ENCODE data around the gene RFLNA. TPM values are rescaled to one million over a fixed set of nuclear protein-coding genes. Genes with fewer than 3 reads are reported as not detected.

Gene RFLNA
- total RNA-seq, 6 experiments from 2014 or later: 0.12 to 0.31 TPM; not detected in 4

GRCh38 chr12:124335426-124336183 is 40.7 kb downstream of the RFLNA start:
- WGBS (ENCODE audit: insufficient coverage, low coverage, low lambda C conversion rate, missing lambda C conversion rate): 91% methylated on average over 10 of the region's 21 CpGs
- TF ChIP-seq CTCF (IDR thresholded peaks at IDR 0.05) (no peak), POLR2A (IDR thresholded peaks at IDR 0.05) (no peak)
- H3K36me3 ChIP-seq: peaks cover 0 to 35% (median 10%) of the 10 kb centered on the region in 4 donors
- intact Hi-C loops (cut with DNase I): no loop called here
- no peaks in the 10 kb centered on the region for H3K27me3 ChIP-seq
- no peak for DNase-seq
- H3K9me3 ChIP-seq: no peaks in the 10 kb centered on the region
- no peaks in the 10 kb centered on the region for H3K4me1 ChIP-seq
- H3K4me3 ChIP-seq: no peak overlapping the region
- no peak overlapping the region for H3K27ac ChIP-seq
- ATAC-seq: peak in 1 of 4 donors; percentile 7

DNA sequence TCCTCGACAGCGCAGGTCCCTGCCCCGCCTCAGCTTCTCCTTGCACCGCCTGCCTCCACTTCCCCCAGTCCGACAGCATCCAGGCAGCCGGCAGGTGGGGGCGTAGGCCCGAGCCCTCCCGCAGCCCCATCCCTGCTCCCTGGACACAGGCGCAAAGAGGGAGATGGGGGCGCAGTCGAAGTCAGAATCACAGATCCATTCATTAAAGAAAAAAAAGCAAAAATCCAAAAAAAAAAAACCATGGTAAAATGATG is 41.2 kb downstream of the RFLNA start:
- no peak overlapping the region for H3K4me3 ChIP-seq
- intact Hi-C loops (cut with DNase I): no loop called here
- H3K36me3 ChIP-seq: peaks cover 0 to 35% (median 10%) of the 10 kb centered on the region in 4 donors
- H3K9me3 ChIP-seq: no peaks in the 10 kb centered on the region
- no peak overlapping the region for H3K27ac ChIP-seq
- WGBS (ENCODE audit: insufficient coverage, low coverage, low lambda C conversion rate, missing lambda C conversion rate): 82% methylated on average over 2 of the region's 12 CpGs
- TF ChIP-seq POLR2A (IDR thresholded peaks at IDR 0.05): no peak
- TF ChIP-seq CTCF (IDR thresholded peaks at IDR 0.05): no peak
- no peak for ATAC-seq
- H3K4me1 ChIP-seq: no peaks in the 10 kb centered on the region
- H3K27me3 ChIP-seq: no peaks in the 10 kb centered on the region
- no peak for DNase-seq

DNA sequence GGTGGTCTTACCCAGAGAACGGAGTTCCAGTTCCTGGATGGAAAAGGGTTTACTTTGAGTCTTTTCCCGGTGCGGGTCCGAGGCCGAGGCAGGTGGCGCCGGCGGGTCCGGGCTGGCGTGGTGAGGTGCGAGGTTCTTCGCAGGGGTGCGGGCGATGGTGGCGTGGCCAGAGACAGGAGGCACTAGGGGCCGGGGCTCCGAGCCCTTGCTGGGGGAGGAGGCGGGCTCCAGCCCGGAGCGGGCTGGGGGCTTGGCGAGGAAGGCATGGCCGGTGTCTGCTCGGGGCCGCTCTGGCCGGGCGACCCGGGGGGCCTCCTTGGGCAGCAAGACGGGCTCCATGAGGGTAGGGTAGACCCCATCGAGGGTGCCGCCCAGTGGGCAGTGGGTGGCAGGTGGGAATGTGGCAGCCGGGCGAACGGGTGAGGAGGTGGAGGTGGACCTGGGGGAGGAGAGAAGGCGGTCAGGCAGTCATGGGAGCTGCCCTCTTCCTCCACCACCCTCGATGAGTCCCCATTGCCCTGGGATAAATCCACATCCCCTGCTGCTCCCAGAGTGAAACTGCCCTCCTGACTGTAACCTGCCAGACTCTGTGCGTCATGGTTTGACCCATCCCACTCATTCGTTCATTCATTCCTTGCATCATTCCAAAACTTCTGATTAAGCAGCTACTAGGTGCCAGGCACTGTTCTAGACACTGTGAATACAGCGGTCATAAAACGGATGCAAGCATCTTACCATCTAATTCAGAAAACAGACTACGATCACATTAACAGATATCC is 42.0 kb downstream of the RFLNA start:
- no peaks in the 10 kb centered on the region for H3K4me1 ChIP-seq
- DNase-seq (no peak), ATAC-seq (no peak)
- no peak overlapping the region for H3K4me3 ChIP-seq
- peaks cover 0 to 36% (median 6%) of the 10 kb centered on the region in 4 donors for H3K36me3 ChIP-seq
- H3K27me3 ChIP-seq: no peaks in the 10 kb centered on the region
- 93% methylated on average over 16 of the region's 40 CpGs for WGBS (ENCODE audit: insufficient coverage, low coverage, low lambda C conversion rate, missing lambda C conversion rate)
- intact Hi-C loops (cut with DNase I): no loop called here
- TF ChIP-seq CTCF (IDR thresholded peaks at IDR 0.05): no peak
- TF ChIP-seq POLR2A (IDR thresholded peaks at IDR 0.05): no peak
- H3K9me3 ChIP-seq: no peaks in the 10 kb centered on the region
- H3K27ac ChIP-seq: no peak overlapping the region

DNA sequence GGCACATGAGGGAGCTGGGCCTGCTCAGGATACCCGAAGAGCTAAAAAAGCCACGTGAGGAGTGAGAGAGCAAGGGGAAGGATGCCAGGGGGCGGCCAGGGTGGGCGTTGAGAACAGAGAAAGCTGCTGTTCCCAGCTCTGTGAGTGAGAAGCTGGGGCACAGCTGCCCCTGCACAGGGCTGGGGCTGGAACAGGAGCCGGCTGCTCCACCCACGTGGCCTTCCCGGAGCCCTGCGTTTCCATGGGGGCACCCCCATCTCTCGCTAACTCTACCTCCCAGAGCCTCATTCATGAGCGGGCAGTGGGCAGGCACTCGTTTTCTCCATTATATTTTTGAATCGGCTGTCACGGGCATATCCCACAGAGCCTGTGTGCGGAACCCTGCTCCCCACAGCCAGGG is 42.7 kb downstream of the RFLNA start:
- no peaks in the 10 kb centered on the region for H3K27me3 ChIP-seq
- H3K4me3 ChIP-seq: no peak overlapping the region
- H3K27ac ChIP-seq: no peak overlapping the region
- no peaks in the 10 kb centered on the region for H3K4me1 ChIP-seq
- 87% methylated on average over 12 of the region's 14 CpGs for WGBS (ENCODE audit: insufficient coverage, low coverage, low lambda C conversion rate, missing lambda C conversion rate)
- no peak for ATAC-seq
- no peak for DNase-seq
- intact Hi-C loops (cut with DNase I): no loop called here
- no peaks in the 10 kb centered on the region for H3K9me3 ChIP-seq
- no peak for TF ChIP-seq CTCF (IDR thresholded peaks at IDR 0.05)
- no peak for TF ChIP-seq POLR2A (IDR thresholded peaks at IDR 0.05)
- peaks cover 0 to 37% (median 6%) of the 10 kb centered on the region in 4 donors for H3K36me3 ChIP-seq
